ENCODE data around the gene PRKCI.
"Not testable (repeated sequence)": the region's sequence is repeated elsewhere in the genome, so short reads cannot be mapped to it uniquely, and the experiment has no call there.

Gene PRKCI

GRCh38 chr3:170221924-170222646 is at the start of gene PRKCI:
TSS of gene PRKCI (plus strand) at chr3:170222424. CDS start at chr3:170222670, 246 bp downstream.
- H3K27ac ChIP-seq = peak within 1 kb of the TSS; percentile 74
- TF ChIP-seq ZFX (IDR thresholded peaks at IDR 0.05; ENCODE audit: borderline replicate concordance) = no peak
- TF ChIP-seq, protein P1, sequence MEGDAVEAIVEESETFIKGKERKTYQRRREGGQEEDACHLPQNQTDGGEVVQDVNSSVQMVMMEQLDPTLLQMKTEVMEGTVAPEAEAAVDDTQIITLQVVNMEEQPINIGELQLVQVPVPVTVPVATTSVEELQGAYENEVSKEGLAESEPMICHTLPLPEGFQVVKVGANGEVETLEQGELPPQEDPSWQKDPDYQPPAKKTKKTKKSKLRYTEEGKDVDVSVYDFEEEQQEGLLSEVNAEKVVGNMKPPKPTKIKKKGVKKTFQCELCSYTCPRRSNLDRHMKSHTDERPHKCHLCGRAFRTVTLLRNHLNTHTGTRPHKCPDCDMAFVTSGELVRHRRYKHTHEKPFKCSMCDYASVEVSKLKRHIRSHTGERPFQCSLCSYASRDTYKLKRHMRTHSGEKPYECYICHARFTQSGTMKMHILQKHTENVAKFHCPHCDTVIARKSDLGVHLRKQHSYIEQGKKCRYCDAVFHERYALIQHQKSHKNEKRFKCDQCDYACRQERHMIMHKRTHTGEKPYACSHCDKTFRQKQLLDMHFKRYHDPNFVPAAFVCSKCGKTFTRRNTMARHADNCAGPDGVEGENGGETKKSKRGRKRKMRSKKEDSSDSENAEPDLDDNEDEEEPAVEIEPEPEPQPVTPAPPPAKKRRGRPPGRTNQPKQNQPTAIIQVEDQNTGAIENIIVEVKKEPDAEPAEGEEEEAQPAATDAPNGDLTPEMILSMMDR (IDR thresholded peaks at IDR 0.05) = 0 out of 2 replicates have a peak, but pooled peaks have one; percentile 6

- H3K27ac ChIP-seq = no peak overlapping the region
- TF ChIP-seq ZFX (IDR thresholded peaks at IDR 0.05; ENCODE audit: borderline replicate concordance) = no peak
- TF ChIP-seq, protein P1 (IDR thresholded peaks at IDR 0.05) = no peak
Measured at GRCh38 chr3:170178651-170179050, 43.6 kb upstream of the PRKCI start.

GRCh38 chr3:170179432-170179831 is 42.8 kb upstream of the PRKCI start:
- TF ChIP-seq ZFX (IDR thresholded peaks at IDR 0.05; ENCODE audit: borderline replicate concordance) = no peak
- TF ChIP-seq, protein P1 (IDR thresholded peaks at IDR 0.05) = no peak
- peak overlapping the region; percentile 81; the same call in 1 of the 2 replicates for H3K27ac ChIP-seq

DNA sequence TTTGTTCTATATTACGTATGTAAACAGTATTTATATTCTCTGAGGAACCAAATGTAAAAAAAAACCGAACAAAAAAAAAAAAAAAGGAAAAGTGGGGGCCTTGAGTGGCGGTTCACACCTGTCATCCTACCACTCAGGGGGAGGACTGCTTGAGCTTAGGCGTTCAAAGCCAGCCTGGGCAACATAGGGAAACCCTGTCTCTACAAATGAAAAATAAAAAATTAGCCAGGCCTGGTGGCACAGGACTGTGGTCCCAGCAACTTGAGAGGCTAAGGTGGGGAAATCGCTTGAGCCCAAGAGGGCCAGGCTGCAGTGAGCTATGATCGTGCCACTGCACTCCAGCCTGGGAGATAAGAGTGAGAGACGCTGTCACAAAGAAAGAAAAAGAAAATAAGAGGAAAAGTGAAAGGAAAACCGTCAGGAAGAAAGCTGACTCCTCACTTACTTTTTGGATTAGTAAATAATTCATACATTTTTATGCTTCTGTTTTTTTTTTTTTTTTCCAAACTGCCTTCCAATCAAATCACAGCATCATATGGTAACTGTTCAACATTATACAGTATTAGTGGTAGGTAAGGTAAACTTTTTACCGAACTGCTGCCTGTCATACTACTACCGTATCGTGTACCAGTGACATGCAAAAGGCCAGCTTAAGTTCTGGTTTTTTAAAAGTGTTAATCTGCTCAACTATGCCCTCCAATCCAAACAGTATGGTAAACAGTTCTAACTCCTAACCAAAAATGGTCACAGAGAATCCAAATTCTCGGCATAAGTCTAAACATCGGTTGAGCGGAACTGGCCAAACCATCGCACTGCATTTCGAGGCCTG is 41.9 kb upstream of the PRKCI start:
- peak overlapping the region; percentile 81 for H3K27ac ChIP-seq

GRCh38 chr3:170180908-170181885 is 41.0 kb upstream of the PRKCI start, which contains the start of gene PHC3:
TSS of gene PHC3 (minus strand) at chr3:170181733. CDS start at chr3:170181715, 18 bp downstream.
- TF ChIP-seq, protein P1 (IDR thresholded peaks at IDR 0.05) = peak; percentile 17; the same call in 1 of the 2 replicates
- TF ChIP-seq ZFX (IDR thresholded peaks at IDR 0.05; ENCODE audit: borderline replicate concordance) = no peak
- H3K27ac ChIP-seq = peak within 1 kb of the TSS; percentile 81

More for the DNA sequence above, 41.9 kb upstream of the PRKCI start:
- TF ChIP-seq, protein P1 (IDR thresholded peaks at IDR 0.05) = no peak
- no peak for TF ChIP-seq ZFX (IDR thresholded peaks at IDR 0.05; ENCODE audit: borderline replicate concordance)

DNA sequence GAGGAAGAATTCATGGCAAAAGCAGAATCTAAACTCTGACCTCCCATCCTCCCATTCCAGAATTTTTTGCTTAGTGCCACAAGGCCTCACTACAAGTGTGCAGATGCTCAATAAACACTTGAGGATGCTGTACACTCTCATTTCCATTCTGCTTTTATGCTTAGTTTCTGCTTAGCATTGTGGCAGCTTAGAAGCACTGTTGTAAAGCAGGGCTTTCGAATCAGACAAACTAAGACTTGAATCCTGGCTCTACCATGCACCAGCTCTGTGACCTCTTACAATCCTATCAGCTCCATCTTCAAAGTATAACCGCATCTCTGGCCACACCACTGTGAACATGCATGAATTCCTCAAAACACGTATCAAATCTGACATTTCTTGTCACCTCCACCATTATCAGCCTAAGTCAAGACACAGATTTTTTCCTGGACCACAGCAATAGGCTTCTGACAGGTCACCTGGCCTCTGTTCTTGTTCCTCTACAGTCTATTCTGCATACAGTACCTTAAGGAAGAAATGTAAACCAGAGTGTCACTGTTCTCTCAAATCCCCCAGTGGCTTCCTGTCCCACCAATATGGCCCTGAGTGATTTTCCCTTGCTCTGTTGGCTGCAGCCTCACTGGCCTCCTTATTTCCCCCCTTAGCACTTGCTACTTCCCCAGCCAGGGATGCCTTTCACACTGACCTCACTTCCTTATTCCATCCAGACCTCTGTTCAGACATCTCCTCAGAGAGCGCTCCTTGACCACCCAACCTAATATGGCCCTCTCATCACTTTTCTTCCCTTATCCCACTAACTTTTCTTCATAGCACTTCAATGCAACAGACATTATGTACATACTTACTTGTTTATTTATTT is 32.6 kb upstream of the PRKCI start:
- TF ChIP-seq, protein P1 (IDR thresholded peaks at IDR 0.05) = peak; percentile 52
- TF ChIP-seq ZFX (IDR thresholded peaks at IDR 0.05; ENCODE audit: borderline replicate concordance) = no peak

GRCh38 chr3:170195759-170196158 is 26.5 kb upstream of the PRKCI start:
- not testable (repeated sequence) for H3K27ac ChIP-seq

More for the DNA sequence above, 32.6 kb upstream of the PRKCI start:
- H3K27ac ChIP-seq = no peak overlapping the region
